Kidney (tissue), 14 donors: ENCODE results near the gene RASA3. TPM values are rescaled to one million over a fixed set of nuclear protein-coding genes. Genes with fewer than 3 reads are reported as not detected.

Experiments
- DNase-seq, 5 donors: peaks; one replicate each; pipeline ENCODE4 v3.0.0-alpha.2; 2013 to 2020
- FAIRE-seq: peaks from 2 replicates; lab custom pipeline; 2012; peaks lifted over from hg19 to GRCh38; lab: Jason Lieb, UNC
- H3K27ac ChIP-seq, 2 donors: one replicate each; pipeline ENCODE4 v1.7.0; 2013; ENCODE audit warnings: low read depth in 2 of 2, low read length in 2 of 2, inconsistent platforms in 1 of 2
- H3K27me3 ChIP-seq: one replicate; pipeline ENCODE4 v1.7.1; 2013; ENCODE audit warnings: low read length, inconsistent platforms; ENCODE audit not compliant: control insufficient read depth, insufficient read depth
- H3K36me3 ChIP-seq, 3 donors: one replicate each; pipeline versions ENCODE4 v1.7.0 to v1.7.1; 2013; ENCODE audit warnings: low read length in 3 of 3, control low read depth in 1 of 3, inconsistent platforms in 1 of 3; ENCODE audit not compliant: insufficient read depth in 3 of 3, control insufficient read depth in 2 of 3
- H3K4me1 ChIP-seq, 3 donors: one replicate each; pipeline versions ENCODE4 v1.7.0 to v1.7.1; 2013; ENCODE audit warnings: low read length in 3 of 3, inconsistent platforms in 1 of 3, low read depth in 1 of 3; ENCODE audit not compliant: control insufficient read depth in 2 of 3, insufficient read depth in 2 of 3
- H3K4me3 ChIP-seq, 3 donors: one replicate each; pipeline versions ENCODE4 v1.7.0 to v1.8.1; 2013; ENCODE audit warnings: low read length in 3 of 3, control low read depth in 1 of 3, inconsistent platforms in 1 of 3
- H3K9ac ChIP-seq, 3 donors: one replicate each; pipeline versions ENCODE4 v1.7.0 to v1.7.1; 2013; ENCODE audit warnings: low read length in 3 of 3, control low read depth in 1 of 3, inconsistent platforms in 1 of 3
- H3K9me3 ChIP-seq, 3 donors: one replicate each; pipeline versions ENCODE4 v1.7.0 to v1.7.1; 2013; ENCODE audit warnings: low read length in 3 of 3, control low read depth in 1 of 3, inconsistent platforms in 1 of 3; ENCODE audit not compliant: control insufficient read depth in 2 of 3, insufficient read depth in 1 of 3
- intact Hi-C: fragments of 100-400 bp; cut with DNase I; formaldehyde crosslinking; loops from one replicate; pipeline ENCODE4 v1.11.1; 2022
- polyA plus RNA-seq: library from polyadenylated mRNA; stranded (reverse); fragments of 350-450 nt; fragmentation: Illumina TruSeq; extraction: RNeasy Lipid Tissue Mini Kit (QIAGEN cat#74804); gene quantifications from one replicate; pipeline ENCODE4 v1.2.3, GENCODE V29; 2014; ENCODE audit warnings: low read depth, low replicate concordance; ENCODE audit not compliant: insufficient read depth
- total RNA-seq: library from RNA; stranded (reverse); fragmentation: NEBNext Ultra II Directional; extraction: Animal tissue kit (Norgen Biotek cat#: 25700); gene quantifications from one replicate; pipeline ENCODE4 v1.2.1, GENCODE V29; 2021
- TF ChIP-seq, protein P1 (sequence below): IDR thresholded peaks from 3 replicates; pipeline ENCODE4 v1.5.1; 2012; ENCODE audit warnings: mild to moderate bottlenecking, moderate library complexity, borderline replicate concordance; ENCODE audit not compliant: insufficient read depth; ENCODE audit errors: extremely low read depth
- donor health status: control.
- donor health status: control.
- donor health status: control.
- donor health status: control.
- donor health status: control.
- donor health status: DM: yes; HTN: yes; CAD: no.
- donor health status: Normal renal cell carcinoma (clear cell type).

RASA3 gene
- total and polyA plus RNA-seq, 2 donors from 2014 or later = 4.2 to 28.8 TPM

DNA sequence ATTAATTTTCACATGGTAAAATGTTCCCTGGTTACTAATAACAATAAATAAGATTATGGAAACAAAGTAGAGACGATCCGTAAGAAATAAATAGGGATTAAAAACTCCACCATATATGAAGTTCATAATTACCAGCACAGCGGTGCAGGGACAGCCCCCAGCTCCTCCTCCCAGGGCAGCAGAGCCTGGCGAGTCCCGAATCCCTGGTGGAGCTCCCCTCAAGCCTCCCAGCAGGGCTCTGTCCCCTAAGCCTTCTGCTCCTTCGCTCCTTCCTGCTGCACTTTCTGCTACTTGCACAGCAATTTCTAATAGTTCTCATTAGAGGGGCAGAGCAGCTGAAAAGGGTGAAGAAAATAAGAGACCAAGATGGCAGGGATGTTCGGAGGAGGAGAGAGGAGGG is 43.6 kb downstream of the RASA3 start:
- TF ChIP-seq, protein P1, sequence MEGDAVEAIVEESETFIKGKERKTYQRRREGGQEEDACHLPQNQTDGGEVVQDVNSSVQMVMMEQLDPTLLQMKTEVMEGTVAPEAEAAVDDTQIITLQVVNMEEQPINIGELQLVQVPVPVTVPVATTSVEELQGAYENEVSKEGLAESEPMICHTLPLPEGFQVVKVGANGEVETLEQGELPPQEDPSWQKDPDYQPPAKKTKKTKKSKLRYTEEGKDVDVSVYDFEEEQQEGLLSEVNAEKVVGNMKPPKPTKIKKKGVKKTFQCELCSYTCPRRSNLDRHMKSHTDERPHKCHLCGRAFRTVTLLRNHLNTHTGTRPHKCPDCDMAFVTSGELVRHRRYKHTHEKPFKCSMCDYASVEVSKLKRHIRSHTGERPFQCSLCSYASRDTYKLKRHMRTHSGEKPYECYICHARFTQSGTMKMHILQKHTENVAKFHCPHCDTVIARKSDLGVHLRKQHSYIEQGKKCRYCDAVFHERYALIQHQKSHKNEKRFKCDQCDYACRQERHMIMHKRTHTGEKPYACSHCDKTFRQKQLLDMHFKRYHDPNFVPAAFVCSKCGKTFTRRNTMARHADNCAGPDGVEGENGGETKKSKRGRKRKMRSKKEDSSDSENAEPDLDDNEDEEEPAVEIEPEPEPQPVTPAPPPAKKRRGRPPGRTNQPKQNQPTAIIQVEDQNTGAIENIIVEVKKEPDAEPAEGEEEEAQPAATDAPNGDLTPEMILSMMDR = no peak
- no peaks in the 10 kb centered on the region for H3K4me1 ChIP-seq
- DNase-seq (peak in 2 of 5 donors; percentile 4 to 36), FAIRE-seq (no peak)
- intact Hi-C loops = no loop called here
- H3K4me3 ChIP-seq = no peak overlapping the region
- no peaks in the 10 kb centered on the region for H3K36me3 ChIP-seq
- H3K27me3 ChIP-seq = no peaks in the 10 kb centered on the region
- H3K27ac ChIP-seq = no peak overlapping the region
- no peaks in the 10 kb centered on the region for H3K9me3 ChIP-seq
- H3K9ac ChIP-seq = no peak overlapping the region

DNA sequence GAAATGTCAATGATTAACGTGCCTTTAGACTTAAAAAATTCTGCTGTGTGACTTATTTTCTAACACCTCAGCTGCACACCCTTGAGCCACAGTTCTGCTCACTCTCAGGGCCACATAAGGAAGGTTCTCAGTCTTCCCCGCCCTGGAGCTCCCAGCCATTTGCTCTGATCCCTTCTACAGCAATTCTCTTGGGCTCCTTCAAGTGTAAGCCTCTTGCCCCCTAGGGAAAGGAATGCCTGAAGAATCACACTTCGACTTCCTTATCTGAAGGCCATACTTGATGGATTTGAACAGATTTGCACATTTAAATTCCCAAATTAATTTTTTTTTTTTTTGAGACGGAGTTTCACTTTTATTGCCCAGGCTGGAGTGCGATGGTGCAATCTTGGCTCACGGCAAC is 44.2 kb downstream of the RASA3 start:
- no peak overlapping the region for H3K4me3 ChIP-seq
- H3K27me3 ChIP-seq = no peaks in the 10 kb centered on the region
- H3K4me1 ChIP-seq = no peaks in the 10 kb centered on the region
- DNase-seq (peak in 1 of 5 donors; percentile 9), FAIRE-seq (no peak)
- intact Hi-C loops = no loop called here
- no peaks in the 10 kb centered on the region for H3K36me3 ChIP-seq
- no peak overlapping the region for H3K9ac ChIP-seq
- no peaks in the 10 kb centered on the region for H3K9me3 ChIP-seq
- TF ChIP-seq, protein P1 = no peak
- H3K27ac ChIP-seq = no peak overlapping the region

DNA sequence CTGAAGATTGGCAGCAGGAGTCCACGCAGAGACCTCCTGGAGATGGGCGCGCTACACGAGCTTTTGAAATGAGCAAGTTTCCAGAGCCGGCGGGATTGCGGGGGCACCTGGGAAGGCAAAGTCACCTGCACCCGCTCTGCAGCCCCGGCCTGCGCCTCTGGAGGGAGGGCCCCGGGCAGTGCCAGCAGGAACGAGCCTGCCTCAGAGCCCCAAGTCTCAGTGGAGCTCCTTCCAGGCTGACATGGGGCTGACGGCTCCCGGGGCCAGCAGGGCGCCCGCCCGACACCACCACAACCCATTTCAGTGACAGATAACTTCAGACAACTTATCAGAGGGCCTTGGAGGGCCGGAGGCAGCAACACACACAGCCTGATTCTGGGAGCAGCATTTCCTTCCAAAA is 45.0 kb downstream of the RASA3 start:
- intact Hi-C loops = no loop called here
- Histone ChIP-seq H3K4me1 (no peaks in the 10 kb centered on the region), H3K36me3 (no peaks in the 10 kb centered on the region), H3K9ac (no peak overlapping the region), H3K9me3 (no peaks in the 10 kb centered on the region), H3K4me3 (no peak overlapping the region), H3K27me3 (no peaks in the 10 kb centered on the region), H3K27ac (no peak overlapping the region)
- peak in 2 of 5 donors; percentile 27 to 66 for DNase-seq
- no peak for FAIRE-seq
- TF ChIP-seq, protein P1 = no peak
